Stimulated activated naive CD8-positive, alpha-beta T cell treated with anti-CD3 and anti-CD28 coated beads, Interleukin-15, Interleukin-2, amounts not matched to agents 100 U/mL and 50 U/mL, for 24 hours (primary cell): ENCODE results near the gene TPST2.

Experiments used
- ATAC-seq: fragments of 150-1000 bp; cut with Tn5 transposase; one replicate; pipeline ENCODE4 v1.10.0; 2021
- DNase-seq: peaks from one replicate; pipeline ENCODE4 v3.0.0; 2021

The TPST2 gene

GRCh38 chr22:26494506-26494905 lies 95.4 kb downstream of the TPST2 start:
- DNase-seq (no peak), ATAC-seq (no peak)

- ATAC-seq (no peak), DNase-seq (no peak)
Observed at GRCh38 chr22:26492220-26492619, 97.7 kb downstream of the TPST2 start.

- DNase-seq (no peak), ATAC-seq (no peak)
Observed at GRCh38 chr22:26489447-26490036, 100.4 kb downstream of the TPST2 start.

- ATAC-seq (no peak), DNase-seq (no peak)
Observed at GRCh38 chr22:26487996-26488395, 101.9 kb downstream of the TPST2 start.

GRCh38 chr22:26486394-26486793 lies 103.5 kb downstream of the TPST2 start:
- ATAC-seq (no peak), DNase-seq (no peak)

GRCh38 chr22:26485806-26486390 lies 104.0 kb downstream of the TPST2 start:
- ATAC-seq = no peak
- no peak for DNase-seq

- DNase-seq (no peak), ATAC-seq (no peak)
Observed at GRCh38 chr22:26485013-26485412, 104.9 kb downstream of the TPST2 start.

GRCh38 chr22:26484360-26484706 lies 105.6 kb downstream of the TPST2 start:
- ATAC-seq = no peak

GRCh38 chr22:26483439-26484359 lies 106.2 kb downstream of the TPST2 start, which contains the start of the genes HPS4 and SRRD:
HPS4 (minus strand) TSS chr22:26483783; CDS start chr22:26481762, 2,021 bp downstream.
SRRD (plus strand) TSS chr22:26483877; CDS start chr22:26483891, 14 bp downstream.
- ATAC-seq (peak; percentile 88), DNase-seq (peak; percentile 95)

More at GRCh38 chr22:26484360-26484706, 105.6 kb downstream of the TPST2 start:
- no peak for DNase-seq

GRCh38 chr22:26483043-26483438 lies 106.9 kb downstream of the TPST2 start:
- no peak for ATAC-seq
- no peak for DNase-seq

- DNase-seq (no peak), ATAC-seq (no peak)
Observed at GRCh38 chr22:26482161-26482560, 107.8 kb downstream of the TPST2 start.

- no peak for ATAC-seq
- no peak for DNase-seq
Observed at GRCh38 chr22:26481694-26482093, 108.2 kb downstream of the TPST2 start.

GRCh38 chr22:26481112-26481693 lies 108.7 kb downstream of the TPST2 start:
- ATAC-seq (no peak), DNase-seq (no peak)

- no peak for DNase-seq
- no peak for ATAC-seq
Observed at GRCh38 chr22:26480611-26480932, 109.4 kb downstream of the TPST2 start.

- DNase-seq (no peak), ATAC-seq (no peak)
Observed at GRCh38 chr22:26479792-26480610, 109.9 kb downstream of the TPST2 start.

GRCh38 chr22:26479043-26479791 lies 110.7 kb downstream of the TPST2 start:
- ATAC-seq (no peak), DNase-seq (no peak)

GRCh38 chr22:26477341-26477731 lies 112.6 kb downstream of the TPST2 start:
- ATAC-seq (no peak), DNase-seq (no peak)

- DNase-seq = no peak
- no peak for ATAC-seq
Observed at GRCh38 chr22:26476705-26477340, 113.1 kb downstream of the TPST2 start.

- DNase-seq (no peak), ATAC-seq (no peak)
Observed at GRCh38 chr22:26474682-26475081, 115.2 kb downstream of the TPST2 start.
